Measurements from ENCODE around the gene CXCR5.

DNA sequence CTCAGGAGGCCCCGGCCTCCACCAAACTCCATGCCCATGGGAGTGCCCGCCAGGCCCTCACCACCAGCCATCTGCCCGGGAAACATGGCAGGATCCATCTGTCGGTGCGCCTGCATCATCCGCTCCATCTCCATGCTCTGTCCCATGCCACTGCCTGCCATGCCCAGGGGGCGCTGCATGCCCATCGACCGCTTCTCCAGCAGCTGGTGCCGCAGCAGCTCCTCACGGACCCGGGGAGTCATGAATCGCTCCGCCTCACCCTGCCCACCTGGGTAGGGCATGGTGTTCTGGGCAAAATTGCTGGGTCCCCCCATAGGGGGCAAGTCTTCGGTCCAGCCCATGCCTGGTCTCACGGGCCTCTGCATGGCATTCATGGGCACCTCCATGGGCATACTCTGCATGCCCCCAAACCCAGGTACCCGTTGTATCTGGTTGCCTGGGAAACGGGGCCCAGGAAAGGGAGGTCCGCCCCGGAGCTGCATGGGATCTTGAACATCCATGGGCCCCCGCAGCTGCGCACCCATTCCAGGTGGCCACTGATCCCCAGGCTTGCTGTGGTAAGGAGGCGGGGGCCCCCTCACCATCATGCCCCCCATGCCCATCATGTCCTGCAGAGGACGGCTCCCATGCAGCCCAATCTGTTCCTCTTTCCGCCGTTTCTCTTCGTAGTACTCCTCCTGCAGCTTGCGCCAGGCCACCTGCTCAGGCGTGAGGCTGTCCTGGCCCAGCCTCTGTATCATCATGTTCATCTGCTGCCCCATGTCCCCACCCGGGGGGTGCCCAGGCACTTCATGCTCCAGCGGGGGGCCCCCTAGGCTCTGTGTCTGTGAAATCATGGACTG lies 18.0 kb downstream of the CXCR5 start:
- TF ChIP-seq POLR2A (IDR thresholded peaks at IDR 0.05; ENCODE audit: low read length) = no peak
- TF ChIP-seq GATA1 (IDR thresholded peaks at IDR 0.05; ENCODE audit: low read depth, low read length) = no peak

All from erythroblast (primary cell).